Heart right ventricle (tissue), 16 donors: ENCODE measurements around the gene ERAL1. TPM values are rescaled to one million over a fixed set of nuclear protein-coding genes. Genes with fewer than 3 reads are reported as not detected.

Experiments used
- ATAC-seq, 8 donors: fragments of 200-7000 bp; cut with Tn5 transposase; one replicate each; pipeline ENCODE4 v1.9.1; 2020; ENCODE audit warnings: mild to moderate bottlenecking in 8 of 8, moderate library complexity in 8 of 8, moderate number of reproducible peaks in 1 of 8
- DNase-seq, 2 donors: peaks; one replicate each; pipeline ENCODE4 v3.0.0-alpha.2; 2020
- H3K27ac ChIP-seq, 10 donors: fragments of 200-600 bp; sonication (generic) in 2 of 10; one replicate each; pipeline versions ENCODE4 v1.5.0 to v1.8.0; 2020 to 2022; ENCODE audit warnings: mild to moderate bottlenecking in 3 of 10
- H3K27me3 ChIP-seq, 7 donors: fragments of 200-600 bp; one replicate each; pipeline ENCODE4 v1.8.0; 2021 to 2022; ENCODE audit warnings: mild to moderate bottlenecking in 2 of 7
- H3K36me3 ChIP-seq, 9 donors: fragments of 200-600 bp; sonication (generic) in 1 of 9; one replicate each; pipeline versions ENCODE4 v1.5.0 to v1.8.0; 2020 to 2022; ENCODE audit warnings: mild to moderate bottlenecking in 2 of 9
- H3K4me1 ChIP-seq, 9 donors: fragments of 200-600 bp; sonication (generic) in 1 of 9; one replicate each; pipeline versions ENCODE4 v1.5.0 to v1.8.0; 2020 to 2022; ENCODE audit warnings: mild to moderate bottlenecking in 4 of 9
- H3K4me3 ChIP-seq, 10 donors: fragments of 200-600 bp; sonication (generic) in 2 of 10; one replicate each; pipeline versions ENCODE4 v1.5.0 to v1.8.0; 2020 to 2022; ENCODE audit warnings: mild to moderate bottlenecking in 7 of 10, moderate library complexity in 2 of 10
- H3K9me3 ChIP-seq, 11 donors: fragments of 200-600 bp in 10 of 11; sonication (generic) in 2 of 11; one replicate each; pipeline versions ENCODE4 v1.5.0 to v1.8.0; 2013 to 2022; ENCODE audit warnings: mild to moderate bottlenecking in 2 of 11, control low read depth in 1 of 11, moderate library complexity in 1 of 11
- CTCF ChIP-seq, 9 donors: fragments of 200-600 bp; sonication (generic) in 2 of 9; IDR thresholded peaks; one replicate each; pipeline versions ENCODE4 v1.5.0 to v1.8.0; 2021 to 2022; ENCODE audit warnings: antibody characterized with exemption in 9 of 9, mild to moderate bottlenecking in 5 of 9, moderate library complexity in 1 of 9
- WGBS, 2 donors: extraction: QIAGEN DNeasy Blood & Tissue Kit; methylation state at CpG; one replicate each; pipeline ENCODE4 v1.1.7; 2013; ENCODE audit warnings: inconsistent platforms in 1 of 2; 5-methylcytosine and 5-hydroxymethylcytosine counted together
- intact Hi-C, 10 donors: fragments of 100-400 bp; cut with DNase I; formaldehyde crosslinking; loops; one replicate each; pipeline versions ENCODE4 v1.11.1 to v1.14.2; 2022
- polyA plus RNA-seq, 2 donors: library from polyadenylated mRNA; stranded (reverse); fragments of 200-250 nt; gene quantifications; one replicate each; pipeline ENCODE4 v1.2.3, GENCODE V29; 2013
- total RNA-seq, 10 donors: library from RNA; stranded (reverse); fragmentation: NEBNext Ultra II Directional in 3 of 10; extraction: Animal tissue kit (Norgen Biotek cat#: 25700) in 3 of 10; gene quantifications; one replicate each; pipeline versions ENCODE4 v1.2.1 to v1.2.4, GENCODE V29; 2021 to 2023
- donor health status: Arrhythmogenic right ventricular cardiomyopathy.
- donor health status: ischemic (EF 13 %, LVEDD 7.1; RV severe dilation, severe dysfunction).
- donor health status: healthy with polysubstance abuse.
- donor health status: DM: no; HTN: yes; CAD: no.
- donor health status: DM: no; HTN: no; CAD: no.
- donor health status: ischemic (EF 25% LVEDD 6.9; RV normal size, moderate dysfunction).
- donor health status: ischemic (EF 25% LVEDD 5.7; RV mildly dilated, moderate dysfunction).
- donor health status: healthy.
- donor health status: DM: yes; HTN: yes; CAD: no.
- donor health status: Ischemic cardiomyopathy.
- donor health status: ischemic (EF 35%, LVEDD 5.7; RV mildly dilated, moderate dysfunction).
- donor health status: nonischemic (EF 11% LVEDD 7.7; RV severe dilation, severe dysfunction).
- donor health status: DM: yes; HTN: yes; CAD: no.
- donor health status: PGD.
- donor health status: ischemic (EF 29% LVEDD 5.4; RV normal size, mild dysfunction).
- donor health status: nonischemic (EF 23%, LVEDD 6.1; RV moderate dilation, normal function).

Gene ERAL1
- total and polyA plus RNA-seq, 12 donors: 32.3 to 48.2 (median 39.2) TPM

GRCh38 chr17:28811651-28812090 lies 43.1 kb upstream of the ERAL1 start:
- Histone ChIP-seq H3K27ac (peak overlapping the region in 9 of 10 donors; percentile 73 to 92 (median 87)), H3K4me1 (peaks cover 0 to 54% (median 38%) of the 10 kb centered on the region in 9 donors), H3K4me3 (peak overlapping the region; percentile 71 to 98 (median 93)), H3K36me3 (peaks cover 0 to 1% (median 0%) of the 10 kb centered on the region in 9 donors), H3K27me3 (no peaks in the 10 kb centered on the region), H3K9me3 (no peaks in the 10 kb centered on the region)
- TF ChIP-seq CTCF (IDR thresholded peaks at IDR 0.05): no peak
- 4 to 17% methylated on average over 6 of the region's 6 CpGs for WGBS, 2 donors
- DNase-seq: no peak
- intact Hi-C loops: loop anchor here in 3 of 10 donors (2.0 to 10.0 kb wide), 2 partner anchors 47 to 83 kb away; partner anchors contain the start of gene NEK8 (in 1 of the 3)
- ATAC-seq: no peak

- no peaks in the 10 kb centered on the region for H3K36me3 ChIP-seq
- H3K27ac ChIP-seq: peak overlapping the region; percentile 23 to 92 (median 87)
- WGBS, 2 donors: 0 to 1% methylated on average over 35 to 47 of the region's 47 CpGs
- no peaks in the 10 kb centered on the region for H3K27me3 ChIP-seq
- peaks cover 0 to 50% (median 36%) of the 10 kb centered on the region in 9 donors for H3K4me1 ChIP-seq
- peak; percentile 98 for DNase-seq
- intact Hi-C loops: loop anchor here in 3 of 10 donors (2.0 to 10.0 kb wide), 2 partner anchors 47 to 83 kb away; partner anchors contain the start of gene NEK8 (in 1 of the 3)
- peak; percentile 100 for ATAC-seq
- TF ChIP-seq CTCF (IDR thresholded peaks at IDR 0.05): no peak
- H3K9me3 ChIP-seq: no peaks in the 10 kb centered on the region
- peak overlapping the region; percentile 71 to 98 (median 93) for H3K4me3 ChIP-seq
Measured at GRCh38 chr17:28812091-28812747, 42.6 kb upstream of the ERAL1 start.

- no peak for TF ChIP-seq CTCF (IDR thresholded peaks at IDR 0.05)
- ATAC-seq (peak in 7 of 8 donors; percentile 7 to 56 (median 49)), DNase-seq (no peak)
- intact Hi-C loops: loop anchor here in 3 of 10 donors (2.0 to 10.0 kb wide), 2 partner anchors 48 to 84 kb away; partner anchors contain the start of gene NEK8 (in 1 of the 3)
- Histone ChIP-seq H3K4me3 (peak overlapping the region; percentile 71 to 98 (median 93)), H3K36me3 (no peaks in the 10 kb centered on the region), H3K4me1 (peaks cover 0 to 44% (median 31%) of the 10 kb centered on the region in 9 donors), H3K27ac (peak overlapping the region; percentile 23 to 92 (median 87)), H3K9me3 (no peaks in the 10 kb centered on the region), H3K27me3 (no peaks in the 10 kb centered on the region)
- WGBS, 2 donors: 0 to 1% methylated on average over 6 to 10 of the region's 10 CpGs
Measured at GRCh38 chr17:28812748-28813377, 42.0 kb upstream of the ERAL1 start.

GRCh38 chr17:28816540-28816939 lies 38.3 kb upstream of the ERAL1 start:
- Histone ChIP-seq H3K4me1 (peaks cover 0 to 16% (median 10%) of the 10 kb centered on the region in 9 donors), H3K36me3 (no peaks in the 10 kb centered on the region), H3K27me3 (no peaks in the 10 kb centered on the region), H3K9me3 (no peaks in the 10 kb centered on the region), H3K4me3 (no peak overlapping the region), H3K27ac (no peak overlapping the region)
- WGBS, 2 donors: 79 to 85% methylated on average over 4 of the region's 4 CpGs
- ATAC-seq: no peak
- no peak for TF ChIP-seq CTCF (IDR thresholded peaks at IDR 0.05)
- DNase-seq: no peak
- intact Hi-C loops: loop anchor here in 2 of 10 donors (10.0 kb wide), 1 partner anchor 52 kb away; no protein-coding TSS in a partner anchor
